ENCODE results near the gene CCDC14.
"Not testable (repeated sequence)": the region's sequence is repeated elsewhere in the genome, so short reads cannot be mapped to it uniquely, and the experiment has no call there.

The CCDC14 gene, protein sequence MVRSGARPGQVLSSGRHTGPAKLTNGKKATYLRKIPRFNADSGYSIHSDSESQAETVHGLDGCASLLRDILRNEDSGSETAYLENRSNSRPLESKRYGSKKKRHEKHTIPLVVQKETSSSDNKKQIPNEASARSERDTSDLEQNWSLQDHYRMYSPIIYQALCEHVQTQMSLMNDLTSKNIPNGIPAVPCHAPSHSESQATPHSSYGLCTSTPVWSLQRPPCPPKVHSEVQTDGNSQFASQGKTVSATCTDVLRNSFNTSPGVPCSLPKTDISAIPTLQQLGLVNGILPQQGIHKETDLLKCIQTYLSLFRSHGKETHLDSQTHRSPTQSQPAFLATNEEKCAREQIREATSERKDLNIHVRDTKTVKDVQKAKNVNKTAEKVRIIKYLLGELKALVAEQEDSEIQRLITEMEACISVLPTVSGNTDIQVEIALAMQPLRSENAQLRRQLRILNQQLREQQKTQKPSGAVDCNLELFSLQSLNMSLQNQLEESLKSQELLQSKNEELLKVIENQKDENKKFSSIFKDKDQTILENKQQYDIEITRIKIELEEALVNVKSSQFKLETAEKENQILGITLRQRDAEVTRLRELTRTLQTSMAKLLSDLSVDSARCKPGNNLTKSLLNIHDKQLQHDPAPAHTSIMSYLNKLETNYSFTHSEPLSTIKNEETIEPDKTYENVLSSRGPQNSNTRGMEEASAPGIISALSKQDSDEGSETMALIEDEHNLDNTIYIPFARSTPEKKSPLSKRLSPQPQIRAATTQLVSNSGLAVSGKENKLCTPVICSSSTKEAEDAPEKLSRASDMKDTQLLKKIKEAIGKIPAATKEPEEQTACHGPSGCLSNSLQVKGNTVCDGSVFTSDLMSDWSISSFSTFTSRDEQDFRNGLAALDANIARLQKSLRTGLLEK

GRCh38 chr3:123960781-123961507 lies at the start of gene CCDC14:
TSS of gene CCDC14 (minus strand) at chr3:123961229. CDS start at chr3:123961173, 56 bp downstream.
- peak; percentile 86 to 87 for DNase-seq

- not testable (repeated sequence) for DNase-seq
Measured at GRCh38 chr3:124008321-124008720, 47.3 kb upstream of the CCDC14 start.

GRCh38 chr3:124007186-124007585 lies 46.2 kb upstream of the CCDC14 start:
- DNase-seq: peak; percentile 4 to 23

DNA sequence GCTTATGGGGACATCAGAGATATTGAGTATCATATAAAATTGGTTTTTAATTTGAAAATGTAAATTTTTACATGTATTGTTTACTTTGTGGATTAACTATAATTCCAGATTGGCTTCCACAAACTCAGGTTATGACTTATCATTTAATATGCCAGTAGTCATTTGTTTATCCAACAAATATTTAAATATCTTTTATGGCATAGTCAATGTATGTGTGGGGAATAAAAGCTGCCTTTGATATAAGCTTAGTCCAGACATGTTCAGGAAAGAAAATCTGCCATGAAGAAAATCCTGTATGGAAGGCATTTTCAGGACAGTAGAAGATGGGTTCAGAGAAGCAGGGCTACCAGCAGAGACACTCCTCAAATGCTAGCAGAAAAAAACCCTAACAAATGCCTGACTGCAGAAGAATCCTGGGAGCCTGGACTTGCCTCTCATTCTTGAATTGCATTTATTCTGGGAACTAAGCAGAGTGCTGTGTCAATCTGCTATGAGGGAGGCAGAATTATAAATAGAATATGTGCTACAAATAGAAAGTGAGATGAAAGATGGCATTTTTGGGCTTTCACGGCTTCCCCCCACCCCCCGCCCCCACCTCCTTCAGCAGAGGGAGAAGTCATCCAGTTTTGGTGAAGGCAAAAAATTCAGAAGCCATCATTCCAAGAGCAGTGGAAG lies 41.5 kb upstream of the CCDC14 start:
- not testable (repeated sequence) for DNase-seq

DNA sequence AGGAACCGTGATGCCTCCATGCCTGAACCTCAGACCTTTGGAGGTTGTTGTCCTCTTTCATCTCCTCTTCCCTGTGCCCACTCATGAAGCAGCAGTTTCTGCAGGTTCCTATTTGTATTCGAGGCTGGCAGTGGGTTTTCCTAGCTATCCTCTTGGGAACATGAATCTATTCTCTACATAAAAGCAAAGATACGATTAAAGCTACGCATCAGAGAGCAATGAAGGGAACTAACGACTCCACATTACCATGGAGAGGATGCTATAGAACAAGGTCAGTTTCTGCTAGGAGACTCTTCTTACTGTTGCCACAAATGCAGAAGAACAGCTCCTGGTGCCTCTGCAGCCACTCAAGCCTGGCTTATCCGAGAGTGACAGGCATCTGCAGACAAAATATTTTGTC lies 40.3 kb upstream of the CCDC14 start:
- DNase-seq: not testable (repeated sequence)

DNA sequence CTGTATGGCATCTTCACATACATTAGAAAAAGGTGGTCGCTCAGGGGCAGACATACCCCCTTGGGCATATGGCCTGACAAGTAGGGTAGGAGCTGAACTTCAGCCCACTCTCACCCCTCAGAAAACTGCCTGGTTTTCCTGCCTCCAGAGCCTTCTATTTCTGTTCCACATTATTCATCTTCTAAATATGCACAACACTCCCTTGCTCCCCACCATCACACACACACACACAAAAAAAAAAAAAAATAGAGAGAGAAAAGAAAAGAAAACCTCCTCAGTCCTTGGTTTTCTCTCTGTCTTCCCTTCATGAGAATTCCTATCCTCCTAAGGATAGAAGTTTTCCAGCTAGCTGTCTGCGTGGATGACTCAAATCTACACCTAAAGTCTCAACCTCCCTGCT lies 36.5 kb upstream of the CCDC14 start:
- DNase-seq: no peak

- DNase-seq: no peak
Measured at GRCh38 chr3:123993818-123994217, 32.8 kb upstream of the CCDC14 start.

DNA sequence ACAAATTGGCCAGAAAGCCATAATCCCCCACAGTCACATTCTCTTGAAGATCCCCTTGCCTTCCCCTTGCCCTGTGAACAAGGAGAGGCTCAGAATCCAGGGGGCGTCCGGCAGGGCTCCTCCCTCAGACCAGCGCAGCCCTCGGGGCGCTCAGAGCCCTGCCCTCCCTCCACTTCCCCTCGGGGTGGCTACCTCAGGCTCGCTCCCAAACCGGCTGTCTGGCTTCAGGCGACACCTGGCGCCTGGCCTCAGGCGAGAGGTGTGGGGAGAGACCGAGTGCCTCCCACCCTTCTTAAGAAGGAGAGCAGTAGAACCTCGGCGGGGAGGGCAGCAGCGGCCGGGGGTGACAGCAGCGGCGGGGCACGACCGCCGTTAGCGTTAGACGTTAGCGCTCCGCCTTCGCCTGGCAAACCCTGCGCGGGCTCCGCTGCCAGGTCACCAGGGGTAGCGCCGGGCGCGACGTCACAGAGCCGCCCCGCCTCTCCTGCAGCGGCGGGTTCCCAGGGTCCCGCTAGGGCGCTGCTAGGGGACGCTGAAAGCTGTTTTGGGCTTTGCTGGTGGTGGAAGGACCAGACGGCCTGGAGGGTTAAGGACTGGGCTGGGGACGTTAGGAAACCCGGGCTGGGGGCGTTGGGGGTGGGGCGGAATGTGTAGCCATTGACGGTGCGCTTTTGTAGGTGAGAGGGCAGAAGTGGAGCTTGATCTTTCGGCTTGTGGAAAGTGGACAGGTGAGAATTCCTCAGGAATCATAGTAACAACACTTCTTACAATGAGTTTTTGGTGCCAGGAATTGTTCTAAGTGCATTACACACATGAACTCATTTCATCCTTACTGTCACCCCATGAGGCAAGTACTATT lies 30.9 kb upstream of the CCDC14 start, which contains the start of gene ROPN1:
ROPN1 (minus strand) TSS at position 395 of the 859 bp plus-strand sequence. CDS start 11,643 bp downstream, outside the sequence.
- DNase-seq: not testable (repeated sequence)

- no peak for DNase-seq
Measured at GRCh38 chr3:123986427-123986826, 25.4 kb upstream of the CCDC14 start.

- no peak for DNase-seq
Measured at GRCh38 chr3:123984957-123985356, 23.9 kb upstream of the CCDC14 start.

- no peak for DNase-seq
Measured at GRCh38 chr3:123984350-123984749, 23.3 kb upstream of the CCDC14 start.

- DNase-seq: not testable (repeated sequence)
Measured at GRCh38 chr3:123981317-123981716, 20.3 kb upstream of the CCDC14 start.

GRCh38 chr3:123980539-123980938 lies 19.5 kb upstream of the CCDC14 start:
- no peak for DNase-seq

DNA sequence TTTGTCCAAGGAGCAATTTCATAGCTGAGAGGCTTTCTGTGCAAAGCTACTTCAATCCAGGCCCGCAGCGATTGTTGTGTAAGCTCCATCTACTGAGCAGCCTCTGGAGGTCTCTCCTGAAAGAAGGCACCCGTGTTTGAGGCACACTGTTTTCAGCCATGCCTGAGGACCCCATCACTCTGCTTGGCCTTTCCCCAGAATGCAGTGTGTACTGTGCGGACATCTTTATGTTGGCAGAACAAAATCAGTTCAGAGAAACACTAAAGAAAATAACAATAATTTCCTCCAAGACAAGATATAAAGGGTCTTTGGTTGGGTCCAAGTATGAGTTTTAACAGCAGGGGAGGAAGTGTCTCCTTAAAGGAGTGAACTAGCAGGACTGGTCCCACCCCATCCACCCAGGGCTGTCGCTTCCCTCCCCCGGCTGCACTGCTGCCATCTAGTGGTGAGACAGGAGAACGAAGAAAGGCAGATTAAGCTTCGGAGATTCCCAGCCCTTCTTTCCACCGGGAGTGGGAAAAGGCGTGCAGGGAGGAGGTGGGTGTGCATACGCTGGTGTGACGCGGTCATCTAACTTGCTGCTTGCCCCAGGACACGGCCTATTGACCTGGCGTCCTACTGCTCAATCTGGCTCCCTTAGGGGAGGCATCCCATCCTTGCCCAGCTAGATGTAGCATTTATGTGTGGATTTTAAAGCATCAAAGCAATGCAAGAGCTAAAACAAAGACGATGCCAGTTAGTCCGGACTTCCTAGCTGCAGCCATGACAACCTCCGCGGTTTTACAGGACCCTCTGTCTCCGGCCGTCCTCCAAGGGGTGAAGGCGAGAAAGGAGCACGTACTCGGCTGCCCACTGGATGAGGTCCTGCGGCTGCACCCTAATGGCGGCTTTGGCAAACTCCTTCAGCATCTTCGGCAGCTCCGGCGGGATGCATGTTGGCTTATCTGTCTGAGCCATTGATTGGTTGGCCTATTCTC lies 18.8 kb upstream of the CCDC14 start:
- DNase-seq: peak in 1 of 2 donors; percentile 24

DNA sequence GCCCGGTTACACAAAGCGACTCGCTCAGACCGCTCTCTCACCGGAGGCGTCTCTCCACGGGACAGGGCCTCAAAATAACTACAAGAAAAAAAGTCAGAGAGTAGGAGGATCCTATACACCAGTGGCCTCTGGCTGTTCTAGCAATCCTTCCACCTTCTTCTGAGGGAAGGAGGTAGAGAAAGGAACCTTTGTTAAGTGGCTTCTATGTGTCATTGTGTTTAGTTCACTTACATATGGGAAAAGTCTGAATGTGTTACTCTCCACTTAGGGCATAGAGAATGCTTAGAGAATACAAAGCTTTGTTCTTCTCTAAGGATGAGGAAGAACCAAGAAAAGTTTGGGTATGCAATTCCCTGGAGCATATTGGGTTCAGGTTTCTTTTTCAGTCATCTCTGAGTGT lies 15.9 kb upstream of the CCDC14 start:
- DNase-seq: not testable (repeated sequence)

DNA sequence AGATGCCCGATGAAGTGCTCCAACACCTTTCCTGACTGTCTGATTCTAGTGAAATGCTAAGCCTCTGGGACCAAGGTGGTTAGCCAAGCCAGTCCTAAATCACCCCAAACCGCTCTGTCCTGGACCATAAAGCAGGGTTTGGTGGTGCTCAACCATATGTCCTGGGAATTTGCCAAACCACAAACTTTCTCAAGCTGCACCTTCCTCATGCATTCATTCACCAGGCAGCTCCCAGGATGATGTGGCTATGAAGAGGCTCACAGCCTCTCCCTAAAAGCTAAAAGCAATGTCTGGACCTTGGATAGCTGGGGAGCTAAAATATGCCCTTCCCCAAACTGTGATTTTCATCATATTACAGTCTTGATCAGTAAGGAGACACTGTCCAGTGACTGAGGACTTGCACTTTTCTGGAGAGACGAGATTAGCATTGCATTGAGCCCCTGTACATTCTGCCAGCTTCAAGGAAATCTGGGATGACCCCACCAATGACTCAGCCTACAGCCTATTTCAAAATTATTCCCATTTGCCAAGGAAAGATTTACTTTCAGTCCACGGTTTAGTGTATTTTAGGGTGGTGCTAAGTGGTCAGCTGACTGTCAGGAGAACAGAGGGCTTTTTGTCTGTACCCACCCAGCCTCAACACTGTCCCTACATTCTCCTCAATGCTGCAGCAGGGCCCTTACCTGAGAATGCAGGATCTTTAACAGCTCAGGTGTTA lies 15.3 kb upstream of the CCDC14 start:
- not testable (repeated sequence) for DNase-seq

- not testable (repeated sequence) for DNase-seq
Measured at GRCh38 chr3:123975030-123975429, 14.0 kb upstream of the CCDC14 start.

GRCh38 chr3:123971406-123971805 lies 10.4 kb upstream of the CCDC14 start:
- DNase-seq: no peak

GRCh38 chr3:123967260-123967659 lies 6.2 kb upstream of the CCDC14 start:
- DNase-seq: not testable (repeated sequence)
